ENCODE measurements around the gene ZNF765. TPM values are rescaled to one million over a fixed set of nuclear protein-coding genes. Genes with fewer than 3 reads are reported as not detected.
"Not testable (repeated sequence)": the region's sequence is repeated elsewhere in the genome, so short reads cannot be mapped to it uniquely, and the experiment has no call there.

ZNF765 gene
- total RNA-seq, 1 donor = 15.6 TPM

GRCh38 chr19:53396525-53396868 is 1.5 kb downstream of the ZNF765 start:
- H3K4me3 ChIP-seq (ENCODE audit: insufficient read depth, low read length) = no peak overlapping the region

GRCh38 chr19:53397918-53398317 is 3.0 kb downstream of the ZNF765 start:
- Histone ChIP-seq H3K79me2 (ENCODE audit: insufficient read depth, low read length) (peaks cover 19% of the 10 kb centered on the region), H3K4me1 (ENCODE audit: insufficient read depth, low read length) (peaks cover 12% of the 10 kb centered on the region), H3K36me3 (ENCODE audit: insufficient read depth, low read length) (peaks cover 19% of the 10 kb centered on the region)
- H3K4me2 ChIP-seq (ENCODE audit: insufficient read depth, low read length); DNase-seq (ENCODE audit: insufficient read length, low spot score, missing footprints); H3K4me3 ChIP-seq (ENCODE audit: insufficient read depth, low read length); H3K9me3 ChIP-seq (ENCODE audit: low read depth, low read length); H3K27ac ChIP-seq (ENCODE audit: low read depth, low read length); H3K27me3 ChIP-seq (ENCODE audit: insufficient read depth, low read length); H4K20me1 ChIP-seq (ENCODE audit: insufficient read depth, low read length); H2AFZ ChIP-seq (ENCODE audit: low read length): not testable (repeated sequence)

More at GRCh38 chr19:53396525-53396868, 1.5 kb downstream of the ZNF765 start:
- no peaks in the 10 kb centered on the region for H3K27me3 ChIP-seq (ENCODE audit: insufficient read depth, low read length)
- peaks cover 12% of the 10 kb centered on the region for H3K4me1 ChIP-seq (ENCODE audit: insufficient read depth, low read length)
- no peaks in the 10 kb centered on the region for H4K20me1 ChIP-seq (ENCODE audit: insufficient read depth, low read length)
- no peak overlapping the region for H3K27ac ChIP-seq (ENCODE audit: low read depth, low read length)
- peak overlapping the region; percentile 97 for H3K4me2 ChIP-seq (ENCODE audit: insufficient read depth, low read length)
- no peak for TF ChIP-seq CTCF (IDR thresholded peaks at IDR 0.05; ENCODE audit: extremely low read depth, low read depth, low read length)
- H3K79me2 ChIP-seq (ENCODE audit: insufficient read depth, low read length) = peaks cover 19% of the 10 kb centered on the region
- H3K9me3 ChIP-seq (ENCODE audit: low read depth, low read length) = no peaks in the 10 kb centered on the region
- no peak for DNase-seq (ENCODE audit: insufficient read length, low spot score, missing footprints)
- no peak overlapping the region for H2AFZ ChIP-seq (ENCODE audit: low read length)
- peaks cover 15% of the 10 kb centered on the region for H3K36me3 ChIP-seq (ENCODE audit: insufficient read depth, low read length)

- Histone ChIP-seq H3K9me3 (ENCODE audit: low read depth, low read length) (peaks cover 27% of the 10 kb centered on the region), H3K27me3 (ENCODE audit: insufficient read depth, low read length) (no peaks in the 10 kb centered on the region), H4K20me1 (ENCODE audit: insufficient read depth, low read length) (no peaks in the 10 kb centered on the region), H3K4me2 (ENCODE audit: insufficient read depth, low read length) (no peak overlapping the region), H3K36me3 (ENCODE audit: insufficient read depth, low read length) (peaks cover 26% of the 10 kb centered on the region), H3K79me2 (ENCODE audit: insufficient read depth, low read length) (no peaks in the 10 kb centered on the region), H3K4me3 (ENCODE audit: insufficient read depth, low read length) (no peak overlapping the region), H3K27ac (ENCODE audit: low read depth, low read length) (no peak overlapping the region), H2AFZ (ENCODE audit: low read length) (no peak overlapping the region), H3K4me1 (ENCODE audit: insufficient read depth, low read length) (no peaks in the 10 kb centered on the region)
- no peak for DNase-seq (ENCODE audit: insufficient read length, low spot score, missing footprints)
- TF ChIP-seq CTCF (IDR thresholded peaks at IDR 0.05; ENCODE audit: extremely low read depth, low read depth, low read length) = no peak
Observed at GRCh38 chr19:53409505-53410204, 14.7 kb downstream of the ZNF765 start.

- H4K20me1 ChIP-seq (ENCODE audit: insufficient read depth, low read length); H3K79me2 ChIP-seq (ENCODE audit: insufficient read depth, low read length); DNase-seq (ENCODE audit: insufficient read length, low spot score, missing footprints); H3K9me3 ChIP-seq (ENCODE audit: low read depth, low read length); H3K4me2 ChIP-seq (ENCODE audit: insufficient read depth, low read length); H3K27ac ChIP-seq (ENCODE audit: low read depth, low read length); H3K4me1 ChIP-seq (ENCODE audit: insufficient read depth, low read length); H3K27me3 ChIP-seq (ENCODE audit: insufficient read depth, low read length); H3K36me3 ChIP-seq (ENCODE audit: insufficient read depth, low read length); H3K4me3 ChIP-seq (ENCODE audit: insufficient read depth, low read length); H2AFZ ChIP-seq (ENCODE audit: low read length): not testable (repeated sequence)
Observed at GRCh38 chr19:53420520-53421315, 25.8 kb downstream of the ZNF765 start.

GRCh38 chr19:53422551-53422950 is 27.6 kb downstream of the ZNF765 start:
- no peak overlapping the region for H3K4me2 ChIP-seq (ENCODE audit: insufficient read depth, low read length)
- H3K4me1 ChIP-seq (ENCODE audit: insufficient read depth, low read length) = no peaks in the 10 kb centered on the region
- H3K9me3 ChIP-seq (ENCODE audit: low read depth, low read length) = no peaks in the 10 kb centered on the region
- H2AFZ ChIP-seq (ENCODE audit: low read length) = no peak overlapping the region
- no peak for DNase-seq (ENCODE audit: insufficient read length, low spot score, missing footprints)
- TF ChIP-seq CTCF (IDR thresholded peaks at IDR 0.05; ENCODE audit: extremely low read depth, low read depth, low read length) = no peak
- no peaks in the 10 kb centered on the region for H3K36me3 ChIP-seq (ENCODE audit: insufficient read depth, low read length)
- H3K27ac ChIP-seq (ENCODE audit: low read depth, low read length) = no peak overlapping the region
- H3K27me3 ChIP-seq (ENCODE audit: insufficient read depth, low read length) = no peaks in the 10 kb centered on the region
- no peaks in the 10 kb centered on the region for H3K79me2 ChIP-seq (ENCODE audit: insufficient read depth, low read length)
- H4K20me1 ChIP-seq (ENCODE audit: insufficient read depth, low read length) = no peaks in the 10 kb centered on the region
- H3K4me3 ChIP-seq (ENCODE audit: insufficient read depth, low read length) = no peak overlapping the region

- H3K9me3 ChIP-seq (ENCODE audit: low read depth, low read length); H3K4me3 ChIP-seq (ENCODE audit: insufficient read depth, low read length); H4K20me1 ChIP-seq (ENCODE audit: insufficient read depth, low read length); H3K27ac ChIP-seq (ENCODE audit: low read depth, low read length); H3K79me2 ChIP-seq (ENCODE audit: insufficient read depth, low read length); H3K36me3 ChIP-seq (ENCODE audit: insufficient read depth, low read length); H3K4me1 ChIP-seq (ENCODE audit: insufficient read depth, low read length); H3K4me2 ChIP-seq (ENCODE audit: insufficient read depth, low read length); DNase-seq (ENCODE audit: insufficient read length, low spot score, missing footprints); H3K27me3 ChIP-seq (ENCODE audit: insufficient read depth, low read length); H2AFZ ChIP-seq (ENCODE audit: low read length): not testable (repeated sequence)
Observed at GRCh38 chr19:53423074-53423473, 28.1 kb downstream of the ZNF765 start.

All from osteoblast (primary cell).